ENCODE data around the gene CDK19. TPM values are rescaled to one million over a fixed set of nuclear protein-coding genes. Genes with fewer than 3 reads are reported as not detected.
A peak's percentile ranks its signal among the peaks of the same experiment; 100 is the strongest.

Gene CDK19
- 1 to 10 TPM; 2.8 to 7.9 (median 5.5) TPM for total RNA-seq
- long read RNA-seq = 0 reads

DNA sequence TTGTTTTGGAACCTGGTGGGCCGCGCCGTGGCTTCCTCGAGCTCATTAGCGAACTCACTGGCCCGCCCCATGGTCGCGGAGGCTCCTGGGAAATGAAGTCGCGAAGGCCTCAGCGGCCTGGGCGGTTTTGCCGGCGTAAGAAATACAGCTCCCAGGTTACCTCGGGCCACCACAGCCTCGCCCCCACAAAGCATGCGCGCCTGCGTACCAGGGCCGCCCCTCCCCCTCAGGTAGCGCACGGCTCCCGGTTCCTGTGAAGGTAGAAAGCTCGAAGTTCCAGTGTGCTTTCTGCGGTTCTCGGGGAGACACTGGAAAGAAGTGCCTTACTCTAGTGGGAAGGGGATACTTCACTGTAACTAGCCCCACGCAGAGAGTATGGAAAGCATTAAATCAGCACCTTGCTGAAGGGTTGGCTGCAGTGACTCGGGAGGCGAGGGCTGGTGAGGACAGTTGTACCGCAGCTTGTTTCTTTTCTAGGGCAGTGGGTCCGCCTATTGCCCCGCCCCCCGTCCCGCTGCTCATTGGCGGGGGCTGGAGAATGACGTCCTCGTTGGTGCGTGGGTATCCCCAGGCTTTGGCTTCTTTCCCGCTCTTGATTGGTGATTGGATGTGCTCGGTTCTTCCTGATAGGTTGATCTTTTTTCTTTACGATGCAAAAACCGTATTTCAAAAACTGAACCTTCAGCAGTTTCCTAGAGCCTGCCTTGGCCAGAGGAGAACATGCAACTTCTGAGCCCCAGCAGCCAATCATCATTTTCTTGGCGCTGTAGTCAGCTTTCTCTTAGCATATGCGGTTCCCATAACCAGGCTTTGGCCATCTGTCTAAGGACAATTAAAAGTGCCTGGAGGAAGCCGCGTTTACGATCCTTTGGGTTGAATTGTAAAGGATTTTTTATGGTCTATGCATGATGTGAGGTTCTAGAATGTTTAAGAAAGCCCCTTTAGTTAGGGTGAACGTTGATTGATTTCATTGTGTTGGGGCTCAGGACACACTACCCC lies at the start of gene CDK19:
Gene CDK19, minus strand, starts transcription at position 59 of the 999 bp plus-strand sequence. CDS start 333 bp downstream, outside the sequence.
- intact Hi-C loops (cut with DNase I) = no loop called here

GRCh38 chr6:110864824-110865223 lies 49.6 kb upstream of the CDK19 start:
- Histone ChIP-seq H3K4me3 (no peak overlapping the region), H3K27me3 (no peaks in the 10 kb centered on the region), H3K27ac (no peak overlapping the region), H3K4me1 (no peaks in the 10 kb centered on the region), H3K36me3 (no peaks in the 10 kb centered on the region), H3K9me3 (no peaks in the 10 kb centered on the region)
- TF ChIP-seq POLR2A (IDR thresholded peaks at IDR 0.05) (no peak), CTCF (IDR thresholded peaks at IDR 0.05) (no peak)
- 73% methylated on average over 2 of the region's 2 CpGs for WGBS (ENCODE audit: insufficient coverage, low coverage, low lambda C conversion rate, missing lambda C conversion rate)
- DNase-seq (no peak), ATAC-seq (no peak)
- intact Hi-C loops (cut with DNase I) = no loop called here

More for the DNA sequence above, at the start of gene CDK19:
- H3K4me1 ChIP-seq = peaks cover 0 to 13% (median 6%) of the 10 kb centered on the region in 4 donors
- ATAC-seq (peak; percentile 92 to 97 (median 93)), DNase-seq (peak; percentile 99)
- WGBS (ENCODE audit: insufficient coverage, low coverage, low lambda C conversion rate, missing lambda C conversion rate) = 2% methylated on average over 28 of the region's 48 CpGs
- H3K36me3 ChIP-seq = no peaks in the 10 kb centered on the region
- peak; percentile 93 for TF ChIP-seq POLR2A (IDR thresholded peaks at IDR 0.05)
- TF ChIP-seq CTCF (IDR thresholded peaks at IDR 0.05) = peak in 1 of 4 donors; percentile 4
- H3K27ac ChIP-seq = peak within 1 kb of the TSS; percentile 89 to 97 (median 91)
- peak within 1 kb of the TSS; percentile 62 to 98 (median 95) for H3K4me3 ChIP-seq
- no peaks in the 10 kb centered on the region for H3K9me3 ChIP-seq
- no peaks in the 10 kb centered on the region for H3K27me3 ChIP-seq

- WGBS (ENCODE audit: insufficient coverage, low coverage, low lambda C conversion rate, missing lambda C conversion rate) = 61% methylated on average over 9 of the region's 12 CpGs
These were observed 44.1 kb upstream of the CDK19 start for GRCh38 chr6:110859335-110859792.

More at GRCh38 chr6:110859335-110859792, 44.1 kb upstream of the CDK19 start:
- Histone ChIP-seq H3K36me3 (no peaks in the 10 kb centered on the region), H3K27me3 (no peaks in the 10 kb centered on the region), H3K27ac (no peak overlapping the region), H3K4me3 (no peak overlapping the region), H3K4me1 (no peaks in the 10 kb centered on the region), H3K9me3 (no peaks in the 10 kb centered on the region)
- DNase-seq (peak; percentile 34 to 58 (median 50)), ATAC-seq (peak; percentile 18 to 62 (median 40))
- intact Hi-C loops (cut with DNase I) = no loop called here
- TF ChIP-seq CTCF (IDR thresholded peaks at IDR 0.05) (no peak), POLR2A (IDR thresholded peaks at IDR 0.05) (no peak)

All from right lobe of liver (tissue), 6 donors.